Activated CD4-positive, alpha-beta memory T cell treated with anti-CD3 and anti-CD28 coated beads, Interleukin-2, amount 10 ng/mL, durations not matched to agents 7 days and 5 days (primary cell): ENCODE data around the gene MRTFA. TPM values are rescaled to one million over a fixed set of nuclear protein-coding genes. Genes with fewer than 3 reads are reported as not detected.
"Not testable (repeated sequence)": the region's sequence is repeated elsewhere in the genome, so short reads cannot be mapped to it uniquely, and the experiment has no call there.

ENCODE experiments used
- CTCF ChIA-PET: fragments of 350-600 bp; sonication (Branson Sonifier 250); formaldehyde crosslinking; loops from one replicate; lab custom pipeline; 2021; ENCODE audit warnings: antibody characterized with exemption, inconsistent platforms; lab: Charles Lee
- POLR2A ChIA-PET: fragments of 350-600 bp; sonication (Branson Sonifier 250); formaldehyde crosslinking; loops from one replicate; lab custom pipeline; 2021; ENCODE audit warnings: antibody characterized with exemption; lab: Charles Lee
- DNase-seq: peaks from one replicate; pipeline ENCODE4 v3.0.0-alpha.2; 2020
- H3K27ac Mint-ChIP-seq: one replicate; pipeline ENCODE4 v1.8.0; 2021; ENCODE audit warnings: mild to moderate bottlenecking, mixed read lengths
- H3K27me3 Mint-ChIP-seq: one replicate; pipeline ENCODE4 v1.8.0; 2021; ENCODE audit warnings: mixed read lengths
- H3K36me3 Mint-ChIP-seq: one replicate; pipeline ENCODE4 v1.8.0; 2021; ENCODE audit warnings: low read depth, mixed read lengths
- H3K4me1 Mint-ChIP-seq: one replicate; pipeline ENCODE4 v1.8.0; 2021; ENCODE audit warnings: mixed read lengths
- H3K4me3 Mint-ChIP-seq: one replicate; pipeline ENCODE4 v1.8.0; 2021; ENCODE audit warnings: mild to moderate bottlenecking, mixed read lengths
- H3K9me3 Mint-ChIP-seq: one replicate; pipeline ENCODE4 v1.8.0; 2021; ENCODE audit warnings: mixed read lengths
- total RNA-seq, 2 experiments: library from RNA; stranded (reverse); gene quantifications; one replicate each; pipeline ENCODE4 v1.2.3, GENCODE V29; 2021

Gene MRTFA
- total RNA-seq, 2 experiments from 2014 or later, result 58.5 to 61.5 TPM

DNA sequence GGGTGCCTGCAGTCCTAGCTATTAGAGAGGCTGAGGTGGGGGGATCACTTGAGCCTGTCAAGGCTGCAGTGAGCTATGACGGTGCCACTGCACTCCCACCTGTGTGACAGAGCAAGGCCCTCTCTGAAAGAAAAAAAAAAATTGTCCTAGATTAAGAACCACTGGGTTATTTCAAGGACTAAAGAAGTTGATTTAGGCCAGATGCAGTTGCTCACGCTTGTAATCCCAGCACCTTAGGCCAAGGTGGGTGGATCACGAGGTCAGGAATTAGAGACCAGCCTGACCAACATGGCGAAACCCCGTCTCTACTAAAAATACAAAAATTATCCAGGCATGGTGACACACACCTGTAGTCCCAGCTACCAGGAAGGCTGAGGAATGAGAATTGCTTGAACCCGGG is 129.0 kb downstream of the MRTFA start:
- Mint-ChIP-seq H3K36me3 (peaks cover 4% of the 10 kb centered on the region), H3K9me3 (no peaks in the 10 kb centered on the region), H3K4me3 (no peak overlapping the region), H3K4me1 (peaks cover 4% of the 10 kb centered on the region), H3K27ac (no peak overlapping the region), H3K27me3 (no peaks in the 10 kb centered on the region)
- DNase-seq, result no peak
- POLR2A ChIA-PET, result no interaction called here
- CTCF ChIA-PET, result interaction anchor here (0.7 kb wide), 1 partner anchor 539 kb away, joined by 3 read pairs; no protein-coding TSS in a partner anchor

DNA sequence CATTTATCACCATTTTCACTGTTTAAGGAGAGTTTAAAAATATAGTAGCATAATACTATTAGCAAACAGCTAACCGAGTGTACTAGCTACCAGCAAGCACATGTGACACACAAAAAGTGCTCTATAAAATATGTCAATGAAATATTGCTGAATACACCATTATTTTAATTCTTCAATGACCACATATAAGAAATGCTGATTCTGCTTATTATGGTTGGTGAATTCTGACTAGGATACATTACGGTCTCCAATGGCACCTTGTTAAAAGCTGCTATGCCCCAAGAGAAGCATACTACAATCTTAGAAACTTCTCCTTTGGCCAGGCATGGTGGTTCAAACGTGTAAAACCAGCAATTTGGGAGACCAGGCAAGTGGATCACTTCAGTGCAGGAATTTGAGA is 129.8 kb downstream of the MRTFA start:
- Mint-ChIP-seq H3K27ac (no peak overlapping the region), H3K4me3 (no peak overlapping the region), H3K36me3 (peaks cover 4% of the 10 kb centered on the region), H3K27me3 (no peaks in the 10 kb centered on the region), H3K9me3 (no peaks in the 10 kb centered on the region), H3K4me1 (peaks cover 4% of the 10 kb centered on the region)
- ChIA-PET POLR2A (no interaction called here), CTCF (interaction anchor here (0.7 kb wide), 1 partner anchor 540 kb away, joined by 3 read pairs; no protein-coding TSS in a partner anchor)
- DNase-seq, result no peak

GRCh38 chr22:40504285-40505249 is 132.0 kb downstream of the MRTFA start:
- POLR2A ChIA-PET, result interaction anchor here (0.6 kb wide), 1 partner anchor 132 kb away, joined by 3 read pairs; the partner anchor contains the start of gene MRTFA
- Mint-ChIP-seq H3K4me3 (no peak overlapping the region), H3K36me3 (peaks cover 4% of the 10 kb centered on the region), H3K4me1 (peaks cover 5% of the 10 kb centered on the region), H3K27ac (no peak overlapping the region), H3K27me3 (no peaks in the 10 kb centered on the region), H3K9me3 (no peaks in the 10 kb centered on the region)
- CTCF ChIA-PET, result interaction anchor here (0.5 to 1.7 kb wide), 3 partner anchors 16 to 72 kb away, joined by 3 to 7 read pairs (median 4); no protein-coding TSS in a partner anchor
- DNase-seq, result no peak

DNA sequence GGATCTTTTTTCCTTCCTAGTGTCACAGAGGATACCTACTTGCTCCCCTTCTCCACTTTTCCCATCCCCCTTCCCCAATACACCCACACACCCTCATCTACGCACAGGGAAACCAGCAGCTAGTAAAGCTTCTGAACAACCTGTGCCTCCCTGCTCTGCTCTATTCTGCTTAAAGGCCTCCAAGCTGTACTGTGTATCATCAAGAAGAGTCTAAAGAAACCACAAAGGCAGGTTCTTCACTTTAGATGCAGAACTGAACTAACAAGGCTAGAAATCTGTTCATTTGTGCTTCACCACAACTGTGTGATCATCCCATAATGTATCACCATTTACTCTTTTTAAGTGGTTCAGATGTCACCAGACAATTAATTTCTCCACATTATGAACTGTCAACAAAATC is 133.6 kb downstream of the MRTFA start:
- no peak overlapping the region for H3K27ac Mint-ChIP-seq
- DNase-seq, result no peak
- H3K36me3 Mint-ChIP-seq, result peaks cover 4% of the 10 kb centered on the region
- ChIA-PET CTCF (no interaction called here), POLR2A (interaction anchor here (1.3 kb wide), 1 partner anchor 10 kb away, joined by 3 read pairs; no protein-coding TSS in a partner anchor)
- H3K27me3 Mint-ChIP-seq, result no peaks in the 10 kb centered on the region
- peaks cover 16% of the 10 kb centered on the region for H3K4me1 Mint-ChIP-seq
- H3K4me3 Mint-ChIP-seq, result no peak overlapping the region
- H3K9me3 Mint-ChIP-seq, result no peaks in the 10 kb centered on the region

GRCh38 chr22:40500465-40500786 is 136.1 kb downstream of the MRTFA start:
- POLR2A ChIA-PET, H3K27ac Mint-ChIP-seq, H3K4me3 Mint-ChIP-seq, H3K27me3 Mint-ChIP-seq, H3K9me3 Mint-ChIP-seq, CTCF ChIA-PET, DNase-seq, H3K36me3 Mint-ChIP-seq: not testable (repeated sequence)
- peaks cover 19% of the 10 kb centered on the region for H3K4me1 Mint-ChIP-seq

- ChIA-PET CTCF (no interaction called here), POLR2A (no interaction called here)
- Mint-ChIP-seq H3K9me3 (no peaks in the 10 kb centered on the region), H3K4me1 (peaks cover 19% of the 10 kb centered on the region), H3K27ac (no peak overlapping the region), H3K4me3 (no peak overlapping the region), H3K27me3 (no peaks in the 10 kb centered on the region), H3K36me3 (peaks cover 4% of the 10 kb centered on the region)
- DNase-seq, result no peak
Measured at GRCh38 chr22:40499209-40499623, 137.3 kb downstream of the MRTFA start.

DNA sequence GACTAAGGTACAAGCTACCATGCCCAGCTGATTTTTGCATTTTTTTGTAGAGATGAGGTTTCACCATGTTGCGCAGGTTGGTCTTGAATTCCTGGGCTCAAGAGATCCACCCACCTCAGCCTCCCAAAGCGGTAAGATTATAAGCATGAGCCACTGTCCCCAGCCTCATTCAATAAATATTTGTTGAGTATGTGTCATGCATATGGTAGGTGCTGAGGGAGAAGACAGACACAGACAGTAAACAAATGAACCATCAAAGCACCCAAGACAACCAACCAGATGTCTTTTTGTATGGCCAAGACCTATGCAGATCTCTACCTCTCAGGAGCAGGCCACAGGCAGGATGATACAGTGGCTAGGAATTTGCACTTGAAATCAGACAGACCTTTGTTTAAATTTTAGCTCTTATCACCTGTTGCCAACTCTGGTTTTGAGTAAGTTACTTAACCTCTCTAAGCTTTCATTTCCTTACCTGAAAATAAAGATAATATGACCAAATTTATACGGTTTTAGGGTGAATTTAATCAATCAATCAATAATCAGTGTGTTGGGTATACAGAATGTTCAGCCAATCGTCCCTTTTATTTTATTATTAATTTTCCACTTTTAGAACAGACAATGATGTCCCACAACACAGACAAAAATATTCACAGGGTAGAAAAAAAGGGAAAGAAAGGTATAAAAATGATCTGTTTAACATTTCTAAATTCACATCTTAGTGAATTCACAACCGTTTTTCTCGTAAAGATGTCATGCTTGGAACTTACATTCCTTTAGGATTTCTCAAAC is 137.9 kb downstream of the MRTFA start:
- Mint-ChIP-seq H3K27ac (no peak overlapping the region), H3K4me3 (no peak overlapping the region), H3K9me3 (no peaks in the 10 kb centered on the region), H3K27me3 (no peaks in the 10 kb centered on the region), H3K36me3 (peaks cover 4% of the 10 kb centered on the region), H3K4me1 (peaks cover 19% of the 10 kb centered on the region)
- CTCF ChIA-PET, result interaction anchor here (0.9 kb wide), 1 partner anchor 11 kb away, joined by 4 read pairs; no protein-coding TSS in a partner anchor
- DNase-seq, result no peak
- POLR2A ChIA-PET, result no interaction called here

DNA sequence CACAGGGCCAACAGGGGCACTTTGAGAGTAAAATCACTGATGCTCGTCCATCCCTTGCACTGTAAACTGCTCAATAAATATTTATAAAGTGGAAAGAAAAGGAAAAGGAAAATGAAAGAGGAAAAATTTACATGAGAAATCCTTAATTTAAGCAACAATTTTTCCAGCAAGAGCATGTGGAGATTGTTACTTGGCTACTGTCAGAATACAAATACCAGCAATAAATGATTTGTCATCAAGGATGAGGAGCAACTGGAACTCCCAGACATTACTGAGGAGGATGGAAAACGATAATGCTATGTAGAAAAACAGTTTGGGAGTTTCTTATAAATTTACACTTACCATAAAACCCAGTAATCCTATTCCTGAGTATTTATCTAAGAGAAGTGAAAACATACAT is 143.1 kb downstream of the MRTFA start:
- H3K27me3 Mint-ChIP-seq, result no peaks in the 10 kb centered on the region
- peaks cover 12% of the 10 kb centered on the region for H3K4me1 Mint-ChIP-seq
- POLR2A ChIA-PET, result no interaction called here

GRCh38 chr22:40491990-40492631 is 144.4 kb downstream of the MRTFA start:
- no peaks in the 10 kb centered on the region for H3K36me3 Mint-ChIP-seq
- no peaks in the 10 kb centered on the region for H3K9me3 Mint-ChIP-seq
- no peak for DNase-seq
- peaks cover 14% of the 10 kb centered on the region for H3K4me1 Mint-ChIP-seq
- no peak overlapping the region for H3K4me3 Mint-ChIP-seq
- no peaks in the 10 kb centered on the region for H3K27me3 Mint-ChIP-seq
- H3K27ac Mint-ChIP-seq, result no peak overlapping the region
- CTCF ChIA-PET, result interaction anchor here (1.0 to 1.5 kb wide), 2 partner anchors 56 to 154 kb away, joined by 4 to 5 read pairs; no protein-coding TSS in a partner anchor
- POLR2A ChIA-PET, result no interaction called here

More for the DNA sequence above, 143.1 kb downstream of the MRTFA start:
- no peak for DNase-seq
- Mint-ChIP-seq H3K27ac (no peak overlapping the region), H3K4me3 (no peak overlapping the region), H3K9me3 (no peaks in the 10 kb centered on the region), H3K36me3 (no peaks in the 10 kb centered on the region)
- CTCF ChIA-PET, result interaction anchor here (0.9 kb wide), 1 partner anchor 56 kb away, joined by 4 read pairs; no protein-coding TSS in a partner anchor

GRCh38 chr22:40487663-40488249 is 148.8 kb downstream of the MRTFA start:
- Mint-ChIP-seq H3K27me3 (no peaks in the 10 kb centered on the region), H3K4me3 (no peak overlapping the region), H3K9me3 (no peaks in the 10 kb centered on the region), H3K36me3 (no peaks in the 10 kb centered on the region), H3K4me1 (peaks cover 21% of the 10 kb centered on the region), H3K27ac (no peak overlapping the region)
- POLR2A ChIA-PET, result interaction anchor here (0.7 to 1.8 kb wide), 2 partner anchors 24 to 51 kb away, joined by 3 to 5 read pairs; no protein-coding TSS in a partner anchor
- DNase-seq, result no peak
- CTCF ChIA-PET, result interaction anchor here (0.7 to 4.7 kb wide), 19 partner anchors 10 to 412 kb away, joined by 3 to 61 read pairs (median 4); partner anchors contain the start of gene MRTFA

DNA sequence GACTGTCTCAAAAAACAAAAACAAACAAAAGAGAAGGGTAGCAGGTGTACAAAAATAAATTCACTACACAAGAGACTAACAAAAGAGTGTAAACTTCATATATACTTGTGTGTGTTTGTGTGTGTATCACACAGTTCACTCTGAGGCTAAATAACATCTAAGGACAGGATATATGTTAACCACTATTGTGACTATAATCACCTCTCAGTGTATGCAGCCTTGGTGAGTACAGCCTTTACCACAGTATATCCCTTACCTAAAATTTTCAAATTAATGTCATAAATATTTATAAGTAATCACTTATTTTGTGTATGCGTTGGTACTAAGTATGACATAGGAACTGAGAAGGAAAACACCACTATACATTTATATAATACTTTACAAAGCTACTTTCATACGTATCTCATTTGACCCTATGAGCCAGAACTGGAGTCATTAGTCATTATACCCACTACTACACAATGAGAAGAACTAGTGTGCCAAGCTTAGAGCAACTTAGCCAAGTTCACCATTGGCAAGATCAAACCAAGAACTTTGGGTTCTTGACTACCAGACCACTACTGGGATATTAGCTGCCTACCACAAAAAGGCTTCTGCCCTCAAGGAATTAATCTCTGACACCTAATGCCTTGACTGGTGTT is 149.4 kb downstream of the MRTFA start:
- no peaks in the 10 kb centered on the region for H3K27me3 Mint-ChIP-seq
- POLR2A ChIA-PET, result interaction anchor here (0.7 to 1.8 kb wide), 2 partner anchors 23 to 50 kb away, joined by 3 to 5 read pairs; no protein-coding TSS in a partner anchor
- no peaks in the 10 kb centered on the region for H3K36me3 Mint-ChIP-seq
- no peaks in the 10 kb centered on the region for H3K9me3 Mint-ChIP-seq
- CTCF ChIA-PET, result interaction anchor here (0.7 to 4.7 kb wide), 13 partner anchors 9 to 412 kb away, joined by 3 to 61 read pairs (median 4); partner anchors contain the start of gene MRTFA
- H3K4me1 Mint-ChIP-seq, result peaks cover 17% of the 10 kb centered on the region
- no peak overlapping the region for H3K4me3 Mint-ChIP-seq
- no peak overlapping the region for H3K27ac Mint-ChIP-seq
- no peak for DNase-seq
